Activated CD4-positive, alpha-beta T cell treated with anti-CD3 and anti-CD28 coated beads, Interleukin-2, Interleukin-4, amounts not matched to agents 100 ng/mL and 50 ng/mL, durations not matched to agents 16 hours and 8 hours (primary cell): ENCODE data around the gene SAMD9L.
A peak's percentile ranks its signal among the peaks of the same experiment; 100 is the strongest.
"Not testable (repeated sequence)": the region's sequence is repeated elsewhere in the genome, so short reads cannot be mapped to it uniquely, and the experiment has no call there.

ENCODE experiments used
- DNase-seq: peaks from one replicate; pipeline ENCODE4 v3.0.0-alpha.2; 2020; ENCODE audit warnings: low spot score

SAMD9L gene

GRCh38 chr7:93146036-93146435 lies 2.1 kb downstream of the SAMD9L start:
- no peak for DNase-seq

GRCh38 chr7:93145354-93145753 lies 2.8 kb downstream of the SAMD9L start:
- no peak for DNase-seq

GRCh38 chr7:93142127-93142526 lies 6.1 kb downstream of the SAMD9L start:
- DNase-seq, result no peak

- DNase-seq, result no peak
These were observed 7.5 kb downstream of the SAMD9L start for GRCh38 chr7:93140582-93141191.

GRCh38 chr7:93138576-93138975 lies 9.6 kb downstream of the SAMD9L start:
- no peak for DNase-seq

GRCh38 chr7:93133005-93133404 lies 15.2 kb downstream of the SAMD9L start:
- DNase-seq, result no peak

GRCh38 chr7:93132216-93132615 lies 16.0 kb downstream of the SAMD9L start:
- no peak for DNase-seq

GRCh38 chr7:93126954-93127353 lies 21.2 kb downstream of the SAMD9L start:
- not testable (repeated sequence) for DNase-seq

GRCh38 chr7:93123532-93123931 lies 24.7 kb downstream of the SAMD9L start:
- not testable (repeated sequence) for DNase-seq

- no peak for DNase-seq
These were observed 27.3 kb downstream of the SAMD9L start for GRCh38 chr7:93120592-93121549.

- DNase-seq, result no peak
These were observed 28.8 kb downstream of the SAMD9L start for GRCh38 chr7:93119191-93119905.

GRCh38 chr7:93117852-93118530 lies 30.2 kb downstream of the SAMD9L start, which contains the start of gene SAMD9:
Gene SAMD9, minus strand, starts transcription at chr7:93117979. Its CDS starts 11,882 bp downstream, at chr7:93106097.
- peak; percentile 85 for DNase-seq

GRCh38 chr7:93117327-93117726 lies 30.9 kb downstream of the SAMD9L start:
- DNase-seq, result no peak

- peak; percentile 13 for DNase-seq
These were observed 32.4 kb downstream of the SAMD9L start for GRCh38 chr7:93115796-93116195.

- no peak for DNase-seq
These were observed 40.2 kb downstream of the SAMD9L start for GRCh38 chr7:93108003-93108402.

- no peak for DNase-seq
These were observed 50.8 kb downstream of the SAMD9L start for GRCh38 chr7:93097388-93097787.

- DNase-seq, result peak; percentile 6
These were observed 55.3 kb downstream of the SAMD9L start for GRCh38 chr7:93092757-93093370.
